HEK293T (cell line): ENCODE measurements around the gene SHISA7.

Experiments used
- BHLHE40 ChIP-seq: fragments of 450-650 bp; IDR thresholded peaks from 2 replicates; pipeline ENCODE4 v1.6.1; 2016; ENCODE audit warnings: mild to moderate bottlenecking, moderate library complexity, borderline replicate concordance
- ELF4 ChIP-seq: fragments of 450-650 bp; IDR thresholded peaks from 2 replicates; pipeline ENCODE4 v1.6.1; 2017; ENCODE audit warnings: antibody characterized with exemption
- FOXA1 ChIP-seq: fragments of 450-650 bp; IDR thresholded peaks from 2 replicates; pipeline ENCODE4 v1.6.1; 2016; ENCODE audit warnings: mild to moderate bottlenecking
- FOXM1 ChIP-seq: fragments of 450-650 bp; IDR thresholded peaks from 2 replicates; pipeline ENCODE4 v1.6.1; 2017; ENCODE audit warnings: mild to moderate bottlenecking, borderline replicate concordance
- HDGF ChIP-seq: fragments of 450-650 bp; IDR thresholded peaks from 2 replicates; pipeline ENCODE4 v1.6.1; 2017; ENCODE audit warnings: antibody characterized with exemption, borderline replicate concordance
- NFRKB ChIP-seq: fragments of 450-650 bp; IDR thresholded peaks from 2 replicates; pipeline ENCODE4 v1.6.1; 2016; ENCODE audit warnings: mild to moderate bottlenecking, moderate library complexity
- SP1 ChIP-seq: fragments of 450-650 bp; IDR thresholded peaks from 2 replicates; pipeline ENCODE4 v1.6.1; 2017
- SUZ12 ChIP-seq: fragments of 450-650 bp; IDR thresholded peaks from 2 replicates; pipeline ENCODE4 v1.6.1; 2016; ENCODE audit warnings: mild to moderate bottlenecking
- ZNF384 ChIP-seq: fragments of 450-650 bp; IDR thresholded peaks from 2 replicates; pipeline ENCODE4 v1.6.1; 2016
- TF ChIP-seq, protein P1 (sequence below): fragments of 450-650 bp; IDR thresholded peaks from 2 replicates; pipeline ENCODE4 v1.6.1; 2016

DNA sequence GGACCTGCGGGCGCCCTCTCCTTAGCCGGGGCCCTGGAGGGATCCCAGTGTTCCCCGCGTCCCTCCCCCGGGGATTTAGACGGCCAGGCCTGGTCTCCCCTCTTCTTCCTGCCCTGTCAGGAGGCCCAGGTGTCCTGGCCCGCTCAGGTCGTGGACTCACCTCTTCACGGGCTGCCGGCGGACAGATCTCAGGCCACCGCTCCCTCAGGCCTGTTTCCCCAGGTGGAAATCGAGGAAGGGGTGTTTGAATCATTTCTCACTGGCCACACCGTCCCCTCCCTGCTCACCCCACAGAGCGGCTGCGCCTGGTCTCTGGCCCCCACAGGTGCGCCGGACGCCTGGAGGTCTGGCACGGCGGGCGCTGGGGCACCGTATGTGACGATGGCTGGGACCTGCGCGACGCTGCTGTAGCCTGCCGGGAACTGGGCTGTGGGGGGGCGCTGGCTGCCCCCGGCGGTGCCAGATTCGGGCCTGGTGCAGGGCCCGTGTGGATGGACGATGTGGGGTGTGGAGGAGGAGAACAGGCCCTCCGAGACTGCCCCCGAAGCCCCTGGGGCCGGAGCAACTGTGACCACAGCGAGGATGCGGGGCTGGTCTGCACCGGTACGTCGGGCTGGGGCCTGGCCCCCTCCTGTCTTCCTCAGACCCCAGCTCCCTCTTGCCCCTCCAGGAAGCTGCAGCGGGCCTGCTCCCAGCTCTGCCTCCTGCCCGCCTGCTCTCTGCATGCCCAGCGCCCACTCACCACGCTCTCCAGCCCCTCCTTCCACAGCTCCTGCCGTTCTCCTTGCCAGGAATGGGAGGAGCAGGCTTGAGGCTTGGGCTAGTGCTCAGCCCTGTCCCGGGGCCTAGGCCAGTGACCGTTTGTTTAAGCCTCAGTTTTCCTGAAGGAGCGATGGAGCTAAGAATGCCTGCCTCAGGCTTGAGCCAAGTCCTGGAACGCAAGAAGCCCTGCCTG is 47.7 kb upstream of the SHISA7 start:
- TF ChIP-seq ZNF384 = no peak
- TF ChIP-seq FOXA1 = no peak
- no peak for TF ChIP-seq SP1
- TF ChIP-seq SUZ12 = no peak
- no peak for TF ChIP-seq BHLHE40
- TF ChIP-seq FOXM1 = no peak
- no peak for TF ChIP-seq NFRKB
- TF ChIP-seq ELF4 = no peak
- no peak for TF ChIP-seq HDGF
- TF ChIP-seq, protein P1, sequence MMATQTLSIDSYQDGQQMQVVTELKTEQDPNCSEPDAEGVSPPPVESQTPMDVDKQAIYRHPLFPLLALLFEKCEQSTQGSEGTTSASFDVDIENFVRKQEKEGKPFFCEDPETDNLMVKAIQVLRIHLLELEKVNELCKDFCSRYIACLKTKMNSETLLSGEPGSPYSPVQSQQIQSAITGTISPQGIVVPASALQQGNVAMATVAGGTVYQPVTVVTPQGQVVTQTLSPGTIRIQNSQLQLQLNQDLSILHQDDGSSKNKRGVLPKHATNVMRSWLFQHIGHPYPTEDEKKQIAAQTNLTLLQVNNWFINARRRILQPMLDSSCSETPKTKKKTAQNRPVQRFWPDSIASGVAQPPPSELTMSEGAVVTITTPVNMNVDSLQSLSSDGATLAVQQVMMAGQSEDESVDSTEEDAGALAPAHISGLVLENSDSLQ = no peak
